ENCODE results near the gene SETD3.
"Not testable (repeated sequence)": the region's sequence is repeated elsewhere in the genome, so short reads cannot be mapped to it uniquely, and the experiment has no call there.

GRCh38 chr14:99348231-99348630 lies 132.4 kb downstream of the SETD3 start:
- TF ChIP-seq POLR2A, POLR2AphosphoS5 (IDR thresholded peaks at IDR 0.05): not testable (repeated sequence)

All from stomach (tissue), 4 donors.